Measurements from ENCODE around the gene HSDL2.
"Not testable (repeated sequence)": the region's sequence is repeated elsewhere in the genome, so short reads cannot be mapped to it uniquely, and the experiment has no call there.

The HSDL2 gene

GRCh38 chr9:112501287-112501686 is 121.4 kb downstream of the HSDL2 start:
- no peak for DNase-seq (ENCODE audit: low spot score)

- DNase-seq (ENCODE audit: low spot score) = no peak
These were observed 122.5 kb downstream of the HSDL2 start for GRCh38 chr9:112502175-112502946.

- no peak for DNase-seq (ENCODE audit: low spot score)
These were observed 123.3 kb downstream of the HSDL2 start for GRCh38 chr9:112503170-112503569.

DNA sequence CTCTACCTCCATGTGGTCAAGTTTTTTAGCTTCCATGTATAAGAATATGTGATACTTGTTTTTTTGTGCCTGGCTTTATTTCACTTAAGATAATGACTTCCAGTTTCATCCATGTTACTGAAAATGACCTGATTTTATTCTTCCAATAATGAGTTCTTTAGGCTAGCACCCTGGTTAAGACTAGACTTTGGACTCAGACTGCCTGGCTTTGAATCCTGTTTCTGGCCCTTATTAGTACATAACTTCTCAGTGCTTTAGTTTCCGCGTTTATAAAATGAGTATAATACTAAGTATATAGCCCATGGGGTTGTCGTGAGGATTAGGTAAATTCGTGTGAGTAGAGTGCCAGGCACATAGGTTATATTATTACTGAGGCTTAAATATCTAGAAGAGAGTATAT is 125.2 kb downstream of the HSDL2 start:
- DNase-seq (ENCODE audit: low spot score) = no peak

DNA sequence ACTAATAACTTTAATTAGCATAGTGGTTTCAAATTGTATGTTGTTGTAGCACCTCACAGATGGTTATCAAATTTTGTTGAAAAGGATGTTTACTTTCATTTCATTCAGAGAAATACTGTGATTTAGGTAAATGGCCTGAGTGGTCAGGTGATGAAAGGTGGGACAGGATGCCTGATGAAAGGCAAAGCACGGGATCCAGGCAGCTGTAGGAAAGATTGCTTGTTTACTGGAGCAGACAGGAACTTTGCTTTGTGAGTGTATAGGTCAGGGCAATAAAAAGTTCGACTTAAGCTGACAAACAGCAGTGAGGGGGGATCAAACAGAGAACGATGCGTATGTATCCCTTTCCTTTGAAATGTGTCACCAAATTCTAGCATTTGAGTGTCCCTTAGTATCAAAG is 125.7 kb downstream of the HSDL2 start:
- DNase-seq (ENCODE audit: low spot score) = no peak

- no peak for DNase-seq (ENCODE audit: low spot score)
These were observed 126.7 kb downstream of the HSDL2 start for GRCh38 chr9:112506571-112506970.

DNA sequence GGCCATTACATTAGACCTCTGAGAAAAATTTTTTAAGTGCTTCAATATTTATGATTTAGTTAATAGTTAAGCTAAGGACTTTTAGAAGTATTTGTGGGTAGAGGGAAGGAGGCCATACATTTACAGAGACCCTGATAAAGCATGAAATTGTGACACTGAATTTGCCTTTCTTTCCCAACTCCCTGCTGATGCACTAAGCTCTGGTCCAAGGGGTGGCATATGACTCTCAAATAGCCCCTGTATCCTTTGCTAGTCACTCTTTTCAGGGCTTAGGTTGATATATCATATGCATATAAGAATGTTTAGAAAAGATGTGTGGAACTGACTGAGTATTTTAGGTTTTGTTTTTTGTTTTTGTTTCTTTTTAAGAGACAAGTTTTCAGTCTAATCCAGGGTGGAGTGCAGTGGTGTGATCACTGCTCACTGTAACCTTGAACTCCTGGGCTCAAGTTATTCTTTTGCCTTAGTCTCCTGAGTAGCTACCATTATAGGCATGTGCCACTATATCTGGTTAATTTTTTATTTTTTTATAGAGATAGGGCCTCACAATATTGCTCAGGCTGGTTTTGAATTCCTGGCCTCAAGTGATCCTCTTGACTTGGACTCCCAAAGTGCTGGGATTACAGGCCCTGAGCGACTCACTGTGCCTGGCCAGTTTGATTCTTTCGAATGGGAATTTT is 127.2 kb downstream of the HSDL2 start:
- DNase-seq (ENCODE audit: low spot score) = no peak

DNA sequence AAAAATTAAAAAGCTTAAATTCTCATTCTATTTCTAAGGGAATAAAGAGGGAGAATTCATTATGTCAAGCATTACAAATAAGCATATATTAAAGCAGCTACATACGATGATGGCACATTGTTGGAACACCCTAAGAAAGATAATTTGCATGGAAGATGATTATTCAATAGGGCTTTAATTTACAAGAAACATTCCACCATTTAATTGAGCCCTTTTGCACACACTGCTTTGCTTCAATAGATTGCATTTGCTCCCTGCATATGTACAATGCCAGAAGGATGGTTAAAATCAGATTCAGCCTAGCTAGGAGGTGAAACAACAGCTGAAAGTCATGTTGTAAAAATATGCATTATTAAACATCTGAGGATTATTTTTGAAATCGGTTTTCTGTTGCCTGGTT is 128.5 kb downstream of the HSDL2 start:
- no peak for DNase-seq (ENCODE audit: low spot score)

DNA sequence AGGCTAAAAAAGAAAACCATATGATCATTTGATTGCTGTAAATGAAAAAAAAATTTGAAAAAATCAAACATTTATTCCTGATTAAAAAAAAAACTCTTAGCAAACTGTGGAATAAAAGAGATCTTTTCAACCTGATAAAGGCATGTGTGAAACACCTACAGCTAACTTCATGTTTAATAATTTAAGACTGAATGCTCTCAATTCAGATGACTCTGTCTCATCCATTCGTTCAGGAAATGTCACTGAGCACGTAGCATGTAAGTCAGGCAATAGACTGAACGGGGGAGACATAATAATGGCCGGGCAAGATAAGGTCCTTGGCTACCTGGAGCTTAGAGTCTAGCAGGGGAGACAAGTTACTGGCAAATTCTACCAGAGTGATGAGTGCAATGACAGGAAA is 132.5 kb downstream of the HSDL2 start:
- DNase-seq (ENCODE audit: low spot score) = not testable (repeated sequence)

- no peak for DNase-seq (ENCODE audit: low spot score)
These were observed 136.9 kb downstream of the HSDL2 start for GRCh38 chr9:112516769-112517168.

- DNase-seq (ENCODE audit: low spot score) = no peak
These were observed 140.2 kb downstream of the HSDL2 start for GRCh38 chr9:112520069-112520468.

DNA sequence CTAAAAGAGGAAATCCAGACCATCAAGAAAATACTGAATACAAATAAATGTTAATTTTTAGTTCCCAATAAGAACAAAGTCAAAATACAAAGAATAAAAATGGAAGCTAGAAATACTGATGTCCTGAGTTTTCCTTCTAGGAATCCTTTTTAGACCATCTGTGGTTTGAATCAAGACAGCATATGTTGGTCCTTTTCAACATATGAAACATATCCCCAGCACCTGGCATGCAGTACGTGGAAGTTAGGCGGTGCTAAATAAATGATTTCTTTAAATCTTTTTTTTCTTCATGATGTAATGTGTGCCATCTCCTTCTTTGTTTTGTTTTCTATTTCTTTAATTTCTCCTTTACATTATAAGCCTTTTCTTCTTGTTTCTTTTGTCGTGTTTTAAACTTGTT is 140.7 kb downstream of the HSDL2 start:
- DNase-seq (ENCODE audit: low spot score) = no peak
